ENCODE data around the gene CARNS1.

- no peak for TF ChIP-seq ATF1 (CRISPR knock-in tag; IDR thresholded peaks at IDR 0.05)
- TF ChIP-seq, protein P1, sequence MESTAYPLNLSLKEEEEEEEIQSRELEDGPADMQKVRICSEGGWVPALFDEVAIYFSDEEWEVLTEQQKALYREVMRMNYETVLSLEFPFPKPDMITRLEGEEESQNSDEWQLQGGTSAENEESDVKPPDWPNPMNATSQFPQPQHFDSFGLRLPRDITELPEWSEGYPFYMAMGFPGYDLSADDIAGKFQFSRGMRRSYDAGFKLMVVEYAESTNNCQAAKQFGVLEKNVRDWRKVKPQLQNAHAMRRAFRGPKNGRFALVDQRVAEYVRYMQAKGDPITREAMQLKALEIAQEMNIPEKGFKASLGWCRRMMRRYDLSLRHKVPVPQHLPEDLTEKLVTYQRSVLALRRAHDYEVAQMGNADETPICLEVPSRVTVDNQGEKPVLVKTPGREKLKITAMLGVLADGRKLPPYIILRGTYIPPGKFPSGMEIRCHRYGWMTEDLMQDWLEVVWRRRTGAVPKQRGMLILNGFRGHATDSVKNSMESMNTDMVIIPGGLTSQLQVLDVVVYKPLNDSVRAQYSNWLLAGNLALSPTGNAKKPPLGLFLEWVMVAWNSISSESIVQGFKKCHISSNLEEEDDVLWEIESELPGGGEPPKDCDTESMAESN (CRISPR knock-in tag; conservative IDR thresholded peaks at IDR 0.05), result no peak
- TF ChIP-seq, protein P2, sequence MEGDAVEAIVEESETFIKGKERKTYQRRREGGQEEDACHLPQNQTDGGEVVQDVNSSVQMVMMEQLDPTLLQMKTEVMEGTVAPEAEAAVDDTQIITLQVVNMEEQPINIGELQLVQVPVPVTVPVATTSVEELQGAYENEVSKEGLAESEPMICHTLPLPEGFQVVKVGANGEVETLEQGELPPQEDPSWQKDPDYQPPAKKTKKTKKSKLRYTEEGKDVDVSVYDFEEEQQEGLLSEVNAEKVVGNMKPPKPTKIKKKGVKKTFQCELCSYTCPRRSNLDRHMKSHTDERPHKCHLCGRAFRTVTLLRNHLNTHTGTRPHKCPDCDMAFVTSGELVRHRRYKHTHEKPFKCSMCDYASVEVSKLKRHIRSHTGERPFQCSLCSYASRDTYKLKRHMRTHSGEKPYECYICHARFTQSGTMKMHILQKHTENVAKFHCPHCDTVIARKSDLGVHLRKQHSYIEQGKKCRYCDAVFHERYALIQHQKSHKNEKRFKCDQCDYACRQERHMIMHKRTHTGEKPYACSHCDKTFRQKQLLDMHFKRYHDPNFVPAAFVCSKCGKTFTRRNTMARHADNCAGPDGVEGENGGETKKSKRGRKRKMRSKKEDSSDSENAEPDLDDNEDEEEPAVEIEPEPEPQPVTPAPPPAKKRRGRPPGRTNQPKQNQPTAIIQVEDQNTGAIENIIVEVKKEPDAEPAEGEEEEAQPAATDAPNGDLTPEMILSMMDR (CRISPR knock-in tag; IDR thresholded peaks at IDR 0.05), result no peak
- TF ChIP-seq MAFK (conservative IDR thresholded peaks at IDR 0.05 in 1 of 2, IDR thresholded peaks at IDR 0.05 in 1 of 2; ENCODE audit: low read length in 2 of 2), result no peak
- TF ChIP-seq REST (IDR thresholded peaks at IDR 0.05; ENCODE audit: borderline replicate concordance in 1 of 2, low read depth in 1 of 2, low read length in 2 of 2), result no peak
- TF ChIP-seq TFDP2 (CRISPR knock-in tag; IDR thresholded peaks at IDR 0.05), result no peak
- TF ChIP-seq MYC (CRISPR knock-in tag; IDR thresholded peaks at IDR 0.05; ENCODE audit: borderline replicate concordance), result no peak
- TF ChIP-seq SNRNP70 (IDR thresholded peaks at IDR 0.05; ENCODE audit: low read depth, low read length), result no peak
- no peak for TF ChIP-seq CHCHD3 (CRISPR knock-in tag; IDR thresholded peaks at IDR 0.05)
- TF ChIP-seq TCF12 (IDR thresholded peaks at IDR 0.05), result no peak
- TF ChIP-seq TCF12 (CRISPR knock-in tag; IDR thresholded peaks at IDR 0.05), result no peak
- TF ChIP-seq, protein P3, sequence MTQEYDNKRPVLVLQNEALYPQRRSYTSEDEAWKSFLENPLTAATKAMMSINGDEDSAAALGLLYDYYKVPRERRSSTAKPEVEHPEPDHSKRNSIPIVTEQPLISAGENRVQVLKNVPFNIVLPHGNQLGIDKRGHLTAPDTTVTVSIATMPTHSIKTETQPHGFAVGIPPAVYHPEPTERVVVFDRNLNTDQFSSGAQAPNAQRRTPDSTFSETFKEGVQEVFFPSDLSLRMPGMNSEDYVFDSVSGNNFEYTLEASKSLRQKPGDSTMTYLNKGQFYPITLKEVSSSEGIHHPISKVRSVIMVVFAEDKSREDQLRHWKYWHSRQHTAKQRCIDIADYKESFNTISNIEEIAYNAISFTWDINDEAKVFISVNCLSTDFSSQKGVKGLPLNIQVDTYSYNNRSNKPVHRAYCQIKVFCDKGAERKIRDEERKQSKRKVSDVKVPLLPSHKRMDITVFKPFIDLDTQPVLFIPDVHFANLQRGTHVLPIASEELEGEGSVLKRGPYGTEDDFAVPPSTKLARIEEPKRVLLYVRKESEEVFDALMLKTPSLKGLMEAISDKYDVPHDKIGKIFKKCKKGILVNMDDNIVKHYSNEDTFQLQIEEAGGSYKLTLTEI (CRISPR knock-in tag; conservative IDR thresholded peaks at IDR 0.05), result no peak
- no peak for TF ChIP-seq ZNF782 (CRISPR knock-in tag; IDR thresholded peaks at IDR 0.05; ENCODE audit: borderline replicate concordance)
- TF ChIP-seq, protein P4, sequence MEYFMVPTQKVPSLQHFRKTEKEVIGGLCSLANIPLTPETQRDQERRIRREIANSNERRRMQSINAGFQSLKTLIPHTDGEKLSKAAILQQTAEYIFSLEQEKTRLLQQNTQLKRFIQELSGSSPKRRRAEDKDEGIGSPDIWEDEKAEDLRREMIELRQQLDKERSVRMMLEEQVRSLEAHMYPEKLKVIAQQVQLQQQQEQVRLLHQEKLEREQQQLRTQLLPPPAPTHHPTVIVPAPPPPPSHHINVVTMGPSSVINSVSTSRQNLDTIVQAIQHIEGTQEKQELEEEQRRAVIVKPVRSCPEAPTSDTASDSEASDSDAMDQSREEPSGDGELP (IDR thresholded peaks at IDR 0.05; ENCODE audit: borderline replicate concordance, low read depth), result no peak
- no peak for TF ChIP-seq PBX2 (CRISPR knock-in tag; IDR thresholded peaks at IDR 0.05)
These were observed 32.7 kb downstream of the CARNS1 start for GRCh38 chr11:67448220-67448609.
